GM19324 (cell line): ENCODE results near the gene EPHA4.

Experiments
- ATAC-seq: cut with Tn5 transposase; IDR thresholded peaks from one replicate; pipeline ENCODE4 v1.9.1; 2021; ENCODE audit warnings: mild to moderate bottlenecking, moderate library complexity; ENCODE audit not compliant: unreplicated experiment, low FRiP score

The EPHA4 gene

DNA sequence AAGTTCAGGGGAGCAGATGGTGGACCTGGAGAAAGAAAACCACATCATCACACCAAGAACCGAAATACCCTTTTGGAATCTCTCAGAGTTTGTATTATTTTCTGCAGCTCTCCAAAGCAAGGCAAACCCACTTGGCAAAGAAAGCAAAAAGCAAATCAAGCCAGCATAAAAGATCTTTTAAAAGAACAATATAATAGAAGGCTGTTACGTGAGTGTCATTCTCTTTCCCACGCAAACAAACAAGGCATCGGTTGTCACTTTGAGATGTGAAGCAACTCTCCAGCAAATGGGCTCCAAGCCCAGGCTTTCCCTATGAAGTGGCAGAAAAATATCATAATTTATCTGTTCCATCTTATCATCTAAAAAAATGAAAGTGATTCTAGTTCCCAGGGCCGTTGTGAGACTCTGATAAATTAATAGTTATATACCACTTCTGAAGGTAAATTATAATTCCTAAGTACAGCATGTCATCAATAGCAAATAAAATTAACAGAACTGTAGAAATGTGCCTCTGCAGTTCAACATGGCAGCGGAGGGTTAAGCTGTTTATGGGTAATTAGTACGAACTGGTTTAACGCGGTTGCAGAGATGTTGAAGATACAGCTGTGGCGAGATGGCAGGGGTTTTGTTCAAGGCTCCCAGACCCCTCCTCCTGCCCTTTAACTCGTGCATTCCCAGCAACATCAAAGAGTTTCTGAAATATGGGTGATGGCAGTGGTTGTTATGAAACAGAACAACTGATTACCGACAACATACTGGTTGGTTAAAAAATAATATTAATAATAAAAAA, 89.2 kb downstream of the EPHA4 start:
- no peak for ATAC-seq

DNA sequence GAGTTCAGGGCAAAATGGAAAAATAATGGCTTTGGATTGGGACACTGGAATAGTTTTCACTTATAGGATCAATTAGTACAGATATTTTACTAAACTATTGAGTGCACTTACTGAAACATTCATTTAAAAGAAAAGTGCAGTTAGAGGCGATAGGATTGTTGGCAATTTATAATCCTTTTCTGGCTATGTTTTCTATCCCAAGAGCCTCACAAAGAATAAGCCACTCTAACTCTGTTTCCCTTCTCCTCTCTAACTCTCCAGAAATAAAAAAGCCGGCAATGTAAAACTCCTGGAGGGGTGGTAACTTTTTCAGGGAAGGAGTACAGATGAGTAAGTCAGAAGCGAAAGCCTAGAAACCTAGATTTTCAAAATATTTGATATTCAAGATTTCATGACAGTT, 91.3 kb downstream of the EPHA4 start:
- ATAC-seq = no peak

DNA sequence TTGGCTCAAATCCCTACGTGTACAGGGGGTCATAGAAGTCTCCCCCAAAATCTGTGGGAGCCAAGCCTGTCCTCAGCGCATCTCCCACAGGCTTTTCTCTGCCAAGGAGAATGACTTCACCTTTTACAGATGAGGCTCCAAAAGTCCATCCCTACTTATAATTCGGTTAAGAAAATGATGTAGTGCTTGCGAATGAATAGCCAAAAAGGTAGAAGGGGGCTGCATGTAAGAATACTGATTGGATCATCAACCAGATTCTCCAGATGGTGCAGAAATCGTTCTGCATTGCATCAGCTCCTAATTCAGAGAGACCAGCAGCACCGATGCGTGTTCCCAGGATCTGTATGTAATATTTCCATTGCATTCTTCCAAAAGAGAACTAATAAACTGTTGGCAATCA, 91.9 kb downstream of the EPHA4 start:
- ATAC-seq = no peak

DNA sequence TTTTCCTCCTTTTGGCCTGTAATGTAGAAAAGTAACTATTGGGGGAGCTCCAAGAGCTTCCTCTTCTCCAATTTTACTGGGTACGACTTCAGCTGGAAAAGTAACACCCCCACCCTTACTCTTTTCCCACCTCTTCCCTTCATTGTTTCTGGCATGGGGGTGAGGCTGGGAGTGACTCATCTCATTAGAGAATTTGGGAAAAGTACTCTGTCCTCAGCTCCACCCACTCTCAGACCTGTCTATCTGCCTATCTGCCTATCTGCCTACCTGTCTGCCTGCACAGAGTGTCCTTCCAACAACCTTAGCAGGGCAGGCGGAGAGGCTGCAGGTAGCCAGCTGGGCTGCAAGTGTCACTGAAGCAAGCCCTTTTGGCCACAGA, 93.6 kb downstream of the EPHA4 start:
- no peak for ATAC-seq

DNA sequence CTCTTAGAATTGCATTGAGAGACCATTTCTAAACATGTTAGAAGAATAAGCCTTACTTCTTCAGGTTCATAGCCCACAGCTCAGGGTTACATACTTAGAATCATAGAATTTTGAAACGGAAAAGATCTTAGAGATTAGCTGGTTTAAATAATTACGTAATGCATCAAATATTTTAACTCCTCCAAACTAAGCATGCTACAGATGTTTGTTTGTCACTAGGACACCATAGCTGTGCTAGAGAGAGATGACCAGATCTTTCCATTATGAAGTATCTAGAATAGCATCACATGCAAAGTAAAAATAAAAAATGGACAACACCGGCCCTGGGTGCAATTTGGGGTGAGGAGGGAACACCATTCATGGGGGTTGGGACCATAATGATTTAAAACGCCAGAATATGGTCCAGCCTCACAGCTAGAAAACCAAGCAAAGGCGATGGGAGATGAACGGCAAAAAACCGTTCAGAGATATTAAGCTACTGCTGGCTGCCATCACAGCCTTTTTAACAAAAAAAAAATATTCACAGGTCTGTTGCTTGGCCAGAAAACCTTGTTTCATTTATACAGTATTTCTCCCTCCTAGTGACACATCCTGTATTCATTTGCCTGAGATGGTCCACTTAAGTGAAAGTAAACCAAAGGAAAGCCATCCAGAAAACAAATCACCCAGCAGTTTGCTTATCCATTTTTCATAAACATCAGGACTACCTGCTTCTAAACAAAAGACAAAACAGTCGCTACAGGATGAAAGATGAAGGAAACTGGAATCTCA, 94.2 kb downstream of the EPHA4 start:
- ATAC-seq = no peak

DNA sequence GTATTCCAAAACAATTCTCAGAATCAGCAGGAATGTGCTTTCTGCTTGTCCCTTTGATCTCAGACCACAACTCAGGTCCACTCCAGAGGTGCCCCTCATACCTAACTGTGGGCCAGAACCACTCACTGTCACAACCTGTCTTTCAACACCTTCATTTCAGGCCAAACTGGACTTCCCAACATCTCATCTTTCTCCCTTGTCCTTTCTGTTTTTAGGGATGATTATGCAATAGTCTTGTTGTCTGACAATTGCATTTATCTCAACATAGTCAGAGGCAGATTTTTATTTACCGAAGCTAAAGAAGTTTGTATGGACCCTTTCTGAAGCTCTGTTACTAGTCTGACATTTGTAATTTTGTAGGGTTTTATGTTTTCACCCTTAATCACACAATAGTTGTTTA, 95.9 kb downstream of the EPHA4 start:
- ATAC-seq = no peak

DNA sequence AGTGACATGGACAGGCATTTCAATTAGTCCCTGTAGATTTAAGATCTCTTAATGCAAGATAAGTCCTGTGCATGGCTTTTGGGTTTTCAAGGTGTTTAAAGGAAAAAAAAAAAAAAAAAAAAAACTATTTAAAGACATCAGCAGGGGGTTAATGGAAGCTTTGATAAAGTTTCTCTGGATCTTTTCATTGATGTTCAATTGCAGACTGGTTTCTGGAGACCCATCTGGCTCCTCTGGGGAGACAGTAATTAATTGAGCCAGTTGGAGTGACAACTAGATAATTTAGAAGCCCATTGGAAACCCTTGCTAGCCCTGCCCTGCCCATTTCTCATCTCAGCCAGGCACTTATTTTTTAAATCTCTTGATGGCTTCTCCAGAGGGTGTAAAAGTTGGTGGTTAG, 98.7 kb downstream of the EPHA4 start:
- no peak for ATAC-seq

DNA sequence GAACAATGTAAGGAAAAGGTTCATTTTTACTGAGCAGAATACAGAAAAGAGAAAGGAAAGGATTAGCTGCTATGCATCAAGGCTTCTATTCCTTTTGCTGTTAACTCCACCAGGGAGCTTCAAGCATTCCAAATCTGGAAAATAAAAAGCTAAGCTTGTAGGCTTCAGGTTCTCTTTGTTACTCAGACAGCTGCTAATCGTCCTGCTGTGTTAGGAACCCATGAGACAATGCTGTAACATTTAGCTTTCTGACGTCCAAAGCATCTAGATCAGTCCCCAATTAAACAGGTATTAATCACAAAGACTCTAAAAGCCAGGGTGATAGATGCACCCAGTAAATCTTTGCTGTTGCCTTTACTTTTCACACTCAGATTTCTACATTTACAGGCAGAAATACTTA, 103.8 kb downstream of the EPHA4 start:
- ATAC-seq = no peak

DNA sequence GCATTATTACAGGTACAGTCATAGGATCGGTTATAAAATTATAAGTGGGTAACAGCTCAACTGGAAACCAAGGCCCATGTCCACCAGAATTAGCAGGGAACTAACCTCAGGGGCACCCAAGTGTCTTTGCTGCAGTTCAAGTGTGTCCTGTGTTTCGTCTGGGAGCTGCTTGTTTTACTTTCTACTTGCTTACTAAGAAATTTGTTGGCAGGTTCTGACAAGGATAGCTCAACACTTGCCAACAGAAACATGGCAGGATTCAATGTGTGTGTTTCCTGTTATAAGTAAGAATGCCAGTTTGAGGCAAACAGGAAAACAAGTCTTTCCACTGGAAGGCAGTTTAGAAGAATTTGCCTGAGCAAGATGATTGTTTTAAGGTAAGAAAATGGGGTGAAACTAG, 104.5 kb downstream of the EPHA4 start:
- ATAC-seq = no peak

DNA sequence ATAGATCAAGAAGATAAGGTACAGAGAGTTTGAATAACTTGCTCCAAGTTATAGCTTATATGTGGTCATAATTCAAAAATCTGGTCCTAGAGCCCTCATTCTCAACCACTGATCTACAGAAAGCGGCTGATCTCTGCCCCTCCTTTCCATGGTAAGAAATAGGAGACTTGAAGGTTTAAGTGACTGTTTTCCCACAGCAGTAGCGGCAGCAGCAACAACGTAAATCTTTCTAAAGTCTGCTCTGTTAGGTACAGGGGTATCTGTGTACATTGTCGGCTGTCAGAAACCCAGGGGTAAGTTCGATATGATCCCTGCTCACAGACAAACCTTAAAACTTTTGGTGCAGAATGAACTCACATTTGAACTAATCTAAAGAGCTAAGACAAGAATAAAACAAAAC, 105.4 kb downstream of the EPHA4 start:
- no peak for ATAC-seq

DNA sequence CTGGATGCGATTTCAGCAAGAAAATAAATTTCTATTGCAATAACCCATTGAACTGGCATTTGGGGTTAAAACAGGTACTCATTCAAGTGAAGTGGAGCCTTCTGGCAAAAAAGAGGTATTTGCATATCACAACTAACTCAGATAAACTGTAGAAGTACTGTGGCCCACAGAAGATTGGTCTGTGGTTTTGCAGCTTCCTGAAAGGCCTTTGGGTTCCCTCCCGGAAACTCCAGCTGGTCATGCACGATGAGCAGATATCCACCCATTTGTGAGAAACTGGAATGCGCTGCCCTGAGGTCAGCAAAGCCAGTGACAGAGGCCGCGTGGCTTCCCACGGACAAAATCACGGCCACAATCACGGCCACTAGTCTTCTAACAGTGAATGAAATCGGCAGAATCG, 106.3 kb downstream of the EPHA4 start:
- peak; percentile 63 for ATAC-seq

DNA sequence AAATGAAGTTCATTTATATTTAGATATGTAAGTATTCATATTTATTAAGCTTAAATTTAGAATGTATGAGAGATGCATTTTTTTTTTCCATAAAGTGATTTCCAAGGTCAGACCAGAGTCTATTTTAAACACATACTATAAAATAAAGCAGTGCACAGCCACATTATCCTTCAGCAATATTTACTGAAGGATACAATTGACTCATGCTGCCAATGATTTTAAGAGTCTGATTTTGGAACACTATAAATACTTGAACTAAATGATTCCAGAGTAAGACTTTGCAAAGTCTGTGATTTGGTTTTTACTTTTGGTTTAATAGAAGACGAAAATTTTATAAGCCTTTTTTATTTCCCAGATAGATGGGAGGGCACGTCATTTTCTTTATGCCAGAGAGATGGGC, 107.1 kb downstream of the EPHA4 start:
- no peak for ATAC-seq

DNA sequence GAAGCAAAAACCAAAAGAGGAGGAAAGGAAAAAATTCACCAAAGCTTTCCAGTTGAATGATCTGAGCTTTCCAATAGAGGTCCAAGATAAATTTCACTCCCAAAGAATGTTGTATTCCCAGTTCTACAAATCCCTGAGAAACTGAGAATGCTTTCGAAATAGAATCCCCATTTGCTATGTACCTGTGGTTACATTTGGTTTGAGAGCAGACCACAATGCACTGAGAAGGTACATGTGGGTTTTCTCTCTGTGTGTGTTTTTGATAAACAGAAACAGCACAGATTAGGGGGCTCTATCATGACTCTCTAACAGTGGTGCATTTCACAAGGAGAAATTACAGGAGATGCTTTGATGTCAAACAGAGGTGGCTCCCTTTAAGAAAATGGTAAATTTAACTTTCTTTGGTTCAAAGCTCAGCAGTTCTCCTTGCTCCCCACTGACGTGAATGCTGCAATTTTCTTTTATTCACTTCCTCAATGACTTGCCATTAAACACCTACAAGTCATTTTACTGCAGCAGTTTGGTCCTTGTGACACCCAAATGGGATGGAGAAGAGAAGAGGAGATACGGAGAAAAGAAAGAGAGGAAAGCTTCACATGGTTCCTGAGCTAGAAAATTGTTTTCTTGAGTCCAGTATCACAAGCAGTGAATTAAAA, 108.7 kb downstream of the EPHA4 start:
- no peak for ATAC-seq

DNA sequence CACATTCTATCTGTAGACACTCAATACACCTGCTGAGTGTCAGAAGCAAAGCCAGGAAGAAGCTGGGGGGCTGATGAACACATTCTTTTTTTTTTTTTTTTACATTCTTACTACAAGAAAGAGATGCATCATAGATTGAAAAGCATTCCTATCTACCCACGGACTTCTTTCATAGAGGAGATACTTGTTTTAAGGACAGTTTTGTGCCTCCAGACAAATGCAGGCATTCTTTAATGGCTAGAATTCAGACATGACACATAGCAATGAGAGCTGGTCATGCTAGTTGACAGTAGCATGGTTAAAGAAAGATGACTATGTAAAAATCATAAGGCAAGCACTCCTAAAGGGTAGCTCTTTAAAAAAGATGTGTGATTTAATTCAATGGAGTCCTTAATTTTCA, 110.2 kb downstream of the EPHA4 start:
- ATAC-seq = no peak

DNA sequence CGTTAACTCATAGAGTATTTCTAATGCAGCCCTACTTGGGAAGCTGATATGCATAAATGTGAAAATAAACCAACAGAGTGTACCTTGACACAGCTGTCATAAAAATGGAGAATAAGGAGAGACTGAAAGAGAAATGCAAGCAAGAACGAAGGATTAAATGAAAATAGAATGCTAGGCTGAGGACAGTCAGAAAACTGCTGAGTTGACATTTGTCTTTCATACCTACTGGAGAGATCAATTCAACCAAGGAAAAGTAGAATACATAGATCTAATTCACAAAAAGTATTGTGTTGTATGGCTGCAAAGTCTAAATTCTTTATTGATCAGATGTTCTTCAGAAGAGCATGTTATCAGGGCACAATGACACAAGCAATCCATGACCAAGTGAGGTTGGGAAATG, 112.0 kb downstream of the EPHA4 start:
- ATAC-seq = no peak

DNA sequence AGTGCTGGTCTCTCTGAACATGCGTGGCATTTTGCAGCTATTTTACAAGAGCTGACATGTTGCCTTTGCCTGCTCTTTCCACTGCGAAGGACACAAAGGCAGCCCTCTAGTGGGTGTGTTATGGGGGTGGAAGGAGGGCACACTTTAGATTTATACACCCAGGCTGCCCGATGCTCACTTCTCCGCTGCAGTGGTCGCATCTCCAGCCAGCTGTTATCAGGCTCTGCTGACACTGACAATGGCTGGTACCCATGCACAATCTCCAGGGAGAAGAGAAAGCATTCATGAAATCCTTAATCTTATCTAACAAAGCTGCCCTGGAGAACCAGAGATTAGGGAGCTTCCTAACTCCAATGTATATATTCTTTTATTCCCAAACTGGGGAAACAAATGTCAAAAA, 113.5 kb downstream of the EPHA4 start:
- ATAC-seq = no peak

DNA sequence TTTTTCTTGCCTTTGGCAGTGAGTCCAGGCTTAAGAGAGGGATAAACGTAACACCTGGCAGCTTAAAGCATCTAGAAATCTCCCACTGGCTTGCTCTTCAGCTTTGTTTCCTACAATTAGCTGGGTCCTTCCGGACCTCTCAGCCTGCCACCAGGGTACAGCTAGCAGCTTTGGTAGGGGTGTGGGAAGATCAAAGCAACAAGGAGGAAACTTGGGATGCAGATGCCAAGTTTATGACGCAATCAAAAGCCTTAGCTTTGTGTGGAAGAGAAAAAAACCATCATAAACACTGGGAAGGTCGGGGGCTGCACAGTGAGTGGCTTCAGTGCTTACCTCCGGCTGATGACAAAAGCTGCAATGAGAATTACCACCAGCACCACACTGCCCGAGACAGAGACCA, 116.9 kb downstream of the EPHA4 start:
- no peak for ATAC-seq

DNA sequence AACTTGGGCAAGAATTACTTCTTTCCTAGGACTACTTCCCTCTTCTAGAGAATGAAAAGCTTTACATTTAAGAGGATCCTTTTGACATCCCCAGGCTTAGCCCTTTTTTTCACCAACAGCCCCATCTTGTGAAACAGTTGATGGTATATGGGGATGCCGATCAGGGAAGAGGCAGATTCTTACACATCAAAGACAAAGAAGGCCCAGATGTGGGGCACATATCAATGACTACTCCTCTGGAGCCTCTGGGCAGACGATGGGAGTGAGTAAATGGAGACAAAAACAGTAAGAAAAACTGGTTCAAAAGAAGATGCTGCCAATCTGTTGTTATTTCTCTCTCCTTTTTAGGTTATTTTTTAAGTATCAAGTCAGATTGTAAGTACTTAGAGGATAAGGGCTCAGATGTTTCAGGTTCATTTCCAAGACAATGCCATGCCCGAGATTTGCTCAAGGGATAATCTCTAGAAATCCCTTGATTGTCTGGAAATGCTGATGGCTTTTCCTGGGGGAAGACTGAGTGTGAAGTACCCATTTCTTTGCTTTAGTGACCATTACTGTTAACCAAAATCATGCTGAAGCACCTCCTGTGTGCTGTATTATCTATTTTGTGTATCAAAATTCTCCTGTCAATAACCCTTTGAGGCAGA, 117.5 kb downstream of the EPHA4 start:
- ATAC-seq = no peak

DNA sequence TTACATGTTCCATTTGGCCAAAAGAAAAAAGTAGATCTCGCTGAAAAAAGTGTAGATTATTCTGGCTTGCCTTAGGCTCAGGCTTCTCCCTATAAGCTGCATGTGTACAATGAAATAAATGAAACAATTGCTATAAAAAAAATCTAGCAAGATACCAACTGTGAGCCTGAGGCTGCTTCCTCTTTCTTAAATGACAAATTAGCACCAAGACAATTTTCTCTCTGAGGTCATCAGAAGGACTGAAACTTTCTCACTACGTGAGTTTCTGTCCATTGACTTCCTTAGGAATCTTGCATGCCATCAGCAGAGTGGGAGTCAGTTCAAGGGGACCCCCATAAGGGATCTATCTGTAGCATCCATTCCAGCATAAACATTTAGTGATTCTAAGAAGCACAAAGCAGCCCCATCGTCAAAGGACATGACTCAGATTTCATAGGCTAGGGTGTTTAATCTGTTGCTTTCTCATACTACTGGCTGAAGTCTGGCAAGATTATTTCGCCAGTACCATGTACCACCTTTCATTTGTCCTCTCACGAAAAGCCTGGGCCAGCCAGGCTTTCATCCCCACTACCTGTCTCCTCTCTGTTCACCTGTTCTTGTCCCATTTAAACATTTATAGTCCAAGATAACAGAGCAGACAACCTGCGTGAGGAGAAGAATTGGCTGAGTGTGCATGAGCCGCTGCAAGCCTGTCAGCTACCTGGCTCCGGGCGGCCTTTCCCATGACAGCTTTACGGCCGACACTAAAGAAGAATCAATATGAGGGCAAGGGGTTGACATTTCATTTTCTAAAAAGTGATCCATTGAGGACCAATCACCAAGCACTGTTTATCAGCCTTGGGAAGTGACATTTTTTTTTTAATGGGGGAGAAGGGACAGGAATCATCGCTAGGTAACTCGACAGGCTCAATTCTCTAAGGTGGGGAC, 120.0 kb downstream of the EPHA4 start:
- ATAC-seq = no peak

DNA sequence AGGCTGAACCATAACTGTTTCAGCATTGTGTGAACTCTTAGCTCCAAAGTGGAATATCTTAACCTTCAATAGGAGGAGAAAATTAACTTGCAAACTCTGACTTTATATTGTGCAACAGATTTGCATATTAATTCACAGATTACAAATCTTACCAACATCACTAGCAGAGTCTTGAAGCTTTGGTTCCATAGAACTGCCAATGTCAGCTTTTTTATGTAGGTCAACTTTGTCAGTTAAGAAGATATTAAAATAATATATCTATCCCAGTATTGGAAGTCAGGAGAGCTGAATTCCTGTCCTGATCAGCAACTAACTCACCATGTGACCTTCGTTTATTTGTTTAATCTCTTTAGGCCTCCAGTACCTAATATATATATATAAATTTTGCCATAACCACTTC, 121.8 kb downstream of the EPHA4 start:
- no peak for ATAC-seq
